ENCODE data around the gene C11orf91.
A peak's percentile ranks its signal among the peaks of the same experiment; 100 is the strongest.
"Not testable (repeated sequence)": the region's sequence is repeated elsewhere in the genome, so short reads cannot be mapped to it uniquely, and the experiment has no call there.

C11orf91 gene

GRCh38 chr11:33695051-33695566 is 5.5 kb downstream of the C11orf91 start:
- no peak for ATAC-seq

- no peak for ATAC-seq
Observed at GRCh38 chr11:33694346-33695050, 6.1 kb downstream of the C11orf91 start.

GRCh38 chr11:33692541-33692940 is 8.1 kb downstream of the C11orf91 start:
- ATAC-seq: no peak

- no peak for ATAC-seq
Observed at GRCh38 chr11:33692013-33692504, 8.6 kb downstream of the C11orf91 start.

GRCh38 chr11:33691066-33691864 is 9.4 kb downstream of the C11orf91 start:
- no peak for ATAC-seq

GRCh38 chr11:33690290-33691065 is 10.1 kb downstream of the C11orf91 start:
- ATAC-seq: peak in 1 of 2 donors; percentile 29

GRCh38 chr11:33689501-33689900 is 11.1 kb downstream of the C11orf91 start:
- no peak for ATAC-seq

- no peak for ATAC-seq
Observed at GRCh38 chr11:33689085-33689484, 11.5 kb downstream of the C11orf91 start.

- ATAC-seq: no peak
Observed at GRCh38 chr11:33687733-33688479, 12.7 kb downstream of the C11orf91 start.

GRCh38 chr11:33685082-33685481 is 15.5 kb downstream of the C11orf91 start:
- no peak for ATAC-seq

GRCh38 chr11:33684003-33684706 is 16.5 kb downstream of the C11orf91 start:
- no peak for ATAC-seq

- ATAC-seq: no peak
Observed at GRCh38 chr11:33682446-33682845, 18.2 kb downstream of the C11orf91 start.

GRCh38 chr11:33682019-33682418 is 18.6 kb downstream of the C11orf91 start:
- no peak for ATAC-seq

- ATAC-seq: not testable (repeated sequence)
Observed at GRCh38 chr11:33678616-33679015, 22.0 kb downstream of the C11orf91 start.

- ATAC-seq: no peak
Observed at GRCh38 chr11:33674035-33674814, 26.4 kb downstream of the C11orf91 start.

GRCh38 chr11:33672273-33672672 is 28.4 kb downstream of the C11orf91 start:
- no peak for ATAC-seq

GRCh38 chr11:33670250-33671011 is 30.2 kb downstream of the C11orf91 start:
- ATAC-seq: peak in 1 of 2 donors; percentile 41

GRCh38 chr11:33669598-33670249 is 30.9 kb downstream of the C11orf91 start:
- ATAC-seq: no peak

- no peak for ATAC-seq
Observed at GRCh38 chr11:33668951-33669596, 31.6 kb downstream of the C11orf91 start.
